ENCODE measurements around the gene COL5A1. TPM values are rescaled to one million over a fixed set of nuclear protein-coding genes. Genes with fewer than 3 reads are reported as not detected.

COL5A1 gene
- total RNA-seq, 1 experiment from 2014 or later: not detected

DNA sequence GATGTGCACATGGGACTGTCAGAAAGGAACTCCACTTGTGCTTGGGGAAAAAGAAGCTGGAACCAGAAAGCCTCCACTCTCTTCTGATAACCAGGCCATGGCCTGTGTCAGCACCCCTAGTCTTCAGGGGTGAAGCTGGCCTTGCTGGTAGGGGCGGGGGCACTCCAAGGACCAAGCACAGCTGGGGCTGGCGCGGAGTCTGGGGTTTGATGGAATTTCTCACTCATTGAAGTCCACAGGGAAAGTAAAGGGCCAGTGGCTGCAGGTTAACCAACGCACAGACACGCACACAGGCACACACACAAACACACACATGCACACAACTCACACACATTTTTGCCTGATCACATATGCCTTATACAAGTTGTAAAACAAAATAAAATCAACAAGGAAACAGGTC lies 1.6 kb upstream of the COL5A1 start:
- Mint-ChIP-seq H3K4me3 (ENCODE audit: unreplicated experiment) (no peak overlapping the region), H3K36me3 (ENCODE audit: insufficient read depth, unreplicated experiment) (no peaks in the 10 kb centered on the region), H3K27me3 (ENCODE audit: insufficient read depth, unreplicated experiment) (peaks cover 18% of the 10 kb centered on the region), H3K4me1 (ENCODE audit: insufficient read depth, unreplicated experiment) (peaks cover 9% of the 10 kb centered on the region), H3K9me3 (ENCODE audit: unreplicated experiment) (no peaks in the 10 kb centered on the region), H3K27ac (ENCODE audit: low read depth, unreplicated experiment) (no peak overlapping the region)
- TF ChIP-seq, protein P1, sequence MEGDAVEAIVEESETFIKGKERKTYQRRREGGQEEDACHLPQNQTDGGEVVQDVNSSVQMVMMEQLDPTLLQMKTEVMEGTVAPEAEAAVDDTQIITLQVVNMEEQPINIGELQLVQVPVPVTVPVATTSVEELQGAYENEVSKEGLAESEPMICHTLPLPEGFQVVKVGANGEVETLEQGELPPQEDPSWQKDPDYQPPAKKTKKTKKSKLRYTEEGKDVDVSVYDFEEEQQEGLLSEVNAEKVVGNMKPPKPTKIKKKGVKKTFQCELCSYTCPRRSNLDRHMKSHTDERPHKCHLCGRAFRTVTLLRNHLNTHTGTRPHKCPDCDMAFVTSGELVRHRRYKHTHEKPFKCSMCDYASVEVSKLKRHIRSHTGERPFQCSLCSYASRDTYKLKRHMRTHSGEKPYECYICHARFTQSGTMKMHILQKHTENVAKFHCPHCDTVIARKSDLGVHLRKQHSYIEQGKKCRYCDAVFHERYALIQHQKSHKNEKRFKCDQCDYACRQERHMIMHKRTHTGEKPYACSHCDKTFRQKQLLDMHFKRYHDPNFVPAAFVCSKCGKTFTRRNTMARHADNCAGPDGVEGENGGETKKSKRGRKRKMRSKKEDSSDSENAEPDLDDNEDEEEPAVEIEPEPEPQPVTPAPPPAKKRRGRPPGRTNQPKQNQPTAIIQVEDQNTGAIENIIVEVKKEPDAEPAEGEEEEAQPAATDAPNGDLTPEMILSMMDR (IDR thresholded peaks at IDR 0.05; ENCODE audit: unreplicated experiment): no peak
- BruUV-seq (replicated peaks): no TSS peak
- ChIA-PET POLR2A (no interaction called here), CTCF (interaction anchor here (1.0 kb wide), 1 partner anchor 99 kb away, joined by 3 read pairs; no protein-coding TSS in a partner anchor)
- DNase-seq (ENCODE audit: unreplicated experiment): no peak
- intact Hi-C loops (cut with micrococcal nuclease): loop anchor here (10.0 kb wide), 1 partner anchor 465 kb away; no protein-coding TSS in a partner anchor

DNA sequence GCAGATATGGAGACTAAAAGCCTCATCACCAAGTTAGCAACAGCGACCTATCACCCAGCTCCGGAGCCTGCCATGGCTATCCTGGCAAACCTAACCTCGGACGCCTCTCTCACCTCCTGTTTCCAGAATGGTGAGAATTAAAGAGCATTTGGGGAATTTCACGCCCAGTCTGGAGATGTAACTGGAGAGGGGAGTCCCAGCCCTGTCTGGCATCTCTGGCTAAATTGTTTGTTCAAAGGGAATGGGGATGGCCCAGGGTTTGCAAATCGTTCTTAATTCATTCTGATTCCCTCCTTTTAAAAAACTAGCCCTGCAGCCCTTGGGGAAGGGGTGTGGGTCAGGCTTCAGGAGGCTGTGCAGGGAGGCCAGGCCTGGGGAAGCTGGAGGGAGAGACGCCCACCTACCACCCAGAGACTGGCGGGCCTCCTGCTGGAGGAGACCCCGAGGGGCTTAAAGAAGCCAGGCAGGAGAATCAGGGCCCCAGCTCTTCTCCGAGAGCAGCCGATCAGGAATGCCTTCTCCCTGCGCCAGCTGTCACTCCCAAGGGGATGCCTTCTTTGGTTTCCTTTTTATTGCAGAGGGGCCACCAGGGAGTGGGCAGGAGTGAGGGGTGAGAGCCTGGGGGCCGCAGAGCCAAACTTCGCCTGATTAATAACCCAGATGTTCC lies 964 bp upstream of the COL5A1 start:
- Mint-ChIP-seq H3K9me3 (ENCODE audit: unreplicated experiment) (no peaks in the 10 kb centered on the region), H3K27ac (ENCODE audit: low read depth, unreplicated experiment) (no peak overlapping the region), H3K4me1 (ENCODE audit: insufficient read depth, unreplicated experiment) (peaks cover 15% of the 10 kb centered on the region), H3K4me3 (ENCODE audit: unreplicated experiment) (no peak overlapping the region), H3K36me3 (ENCODE audit: insufficient read depth, unreplicated experiment) (no peaks in the 10 kb centered on the region), H3K27me3 (ENCODE audit: insufficient read depth, unreplicated experiment) (peaks cover 11% of the 10 kb centered on the region)
- no peak for DNase-seq (ENCODE audit: unreplicated experiment)
- ChIA-PET POLR2A (no interaction called here), CTCF (interaction anchor here (1.0 kb wide), 1 partner anchor 99 kb away, joined by 3 read pairs; no protein-coding TSS in a partner anchor)
- TF ChIP-seq, protein P1 (IDR thresholded peaks at IDR 0.05; ENCODE audit: unreplicated experiment): no peak
- intact Hi-C loops (cut with micrococcal nuclease): loop anchor here (10.0 kb wide), 1 partner anchor 466 kb away; no protein-coding TSS in a partner anchor
- no TSS peak for BruUV-seq (replicated peaks)

DNA sequence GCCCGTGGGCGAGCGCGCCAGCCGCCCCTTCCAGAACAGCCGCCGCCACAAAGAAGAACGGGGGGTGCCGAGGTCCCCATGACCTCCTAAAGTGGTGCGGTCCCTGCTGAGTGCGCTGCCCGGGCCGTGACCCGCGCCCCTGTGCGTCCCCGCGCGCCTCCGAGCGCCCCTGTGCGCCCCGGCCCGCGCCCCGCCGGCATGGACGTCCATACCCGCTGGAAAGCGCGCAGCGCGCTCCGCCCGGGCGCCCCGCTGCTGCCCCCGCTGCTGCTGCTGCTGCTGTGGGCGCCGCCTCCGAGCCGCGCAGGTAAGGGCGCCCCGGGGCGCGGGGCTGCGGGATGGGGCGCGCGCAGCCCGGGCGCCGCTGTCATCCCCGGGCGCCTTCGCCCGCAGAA lies 384 bp downstream of the COL5A1 start:
- CTCF ChIA-PET: no interaction called here
- Mint-ChIP-seq H3K4me1 (ENCODE audit: insufficient read depth, unreplicated experiment) (peaks cover 24% of the 10 kb centered on the region), H3K4me3 (ENCODE audit: unreplicated experiment) (no peak overlapping the region), H3K27ac (ENCODE audit: low read depth, unreplicated experiment) (no peak overlapping the region), H3K9me3 (ENCODE audit: unreplicated experiment) (no peaks in the 10 kb centered on the region), H3K36me3 (ENCODE audit: insufficient read depth, unreplicated experiment) (no peaks in the 10 kb centered on the region), H3K27me3 (ENCODE audit: insufficient read depth, unreplicated experiment) (no peaks in the 10 kb centered on the region)
- DNase-seq (ENCODE audit: unreplicated experiment): no peak
- no TSS peak for BruUV-seq (replicated peaks)
- TF ChIP-seq, protein P1 (IDR thresholded peaks at IDR 0.05; ENCODE audit: unreplicated experiment): no peak
- POLR2A ChIA-PET: no interaction called here
- intact Hi-C loops (cut with micrococcal nuclease): loop anchor here (10.0 kb wide), 1 partner anchor 467 kb away; no protein-coding TSS in a partner anchor

- intact Hi-C loops (cut with micrococcal nuclease): loop anchor here (10.0 kb wide), 1 partner anchor 468 kb away; no protein-coding TSS in a partner anchor
- H3K4me3 Mint-ChIP-seq (ENCODE audit: unreplicated experiment): no peak overlapping the region
- CTCF ChIA-PET: interaction anchor here (0.6 kb wide), 1 partner anchor 98 kb away, joined by 3 read pairs; no protein-coding TSS in a partner anchor
- TF ChIP-seq, protein P1 (IDR thresholded peaks at IDR 0.05; ENCODE audit: unreplicated experiment): no peak
- POLR2A ChIA-PET: no interaction called here
- H3K36me3 Mint-ChIP-seq (ENCODE audit: insufficient read depth, unreplicated experiment): no peaks in the 10 kb centered on the region
- BruUV-seq (replicated peaks): no TSS peak
- no peaks in the 10 kb centered on the region for H3K9me3 Mint-ChIP-seq (ENCODE audit: unreplicated experiment)
- no peak overlapping the region for H3K27ac Mint-ChIP-seq (ENCODE audit: low read depth, unreplicated experiment)
- H3K4me1 Mint-ChIP-seq (ENCODE audit: insufficient read depth, unreplicated experiment): peaks cover 24% of the 10 kb centered on the region
- H3K27me3 Mint-ChIP-seq (ENCODE audit: insufficient read depth, unreplicated experiment): no peaks in the 10 kb centered on the region
- DNase-seq (ENCODE audit: unreplicated experiment): no peak
Observed at GRCh38 chr9:134642385-134643181, 980 bp downstream of the COL5A1 start.

Data from MCF 10A (cell line).